ENCODE results near the gene BBS9. TPM values are rescaled to one million over a fixed set of nuclear protein-coding genes. Genes with fewer than 3 reads are reported as not detected.

Gene BBS9
- total and polyA plus RNA-seq, 2 of the 4 experiments (the other 2 are of a cell fraction): 7.9 to 9.5 TPM

GRCh38 chr7:33458581-33458980 is 329.2 kb downstream of the BBS9 start:
- Histone ChIP-seq H3K9me1 (ENCODE audit: insufficient read depth, low read length) (no peaks in the 10 kb centered on the region), H3K23ac (ENCODE audit: low read depth, low read length) (no peak overlapping the region), H3K18ac (ENCODE audit: low read depth, low read length) (no peak overlapping the region), H3K36me3 (ENCODE audit: control insufficient read depth, insufficient read depth, low read length) (no peaks in the 10 kb centered on the region), H3K4me3 (ENCODE audit: insufficient read depth, low read depth, low read length) (no peak overlapping the region), H2BK120ac (ENCODE audit: low read depth, low read length) (no peak overlapping the region), H3K9me3 (ENCODE audit: control insufficient read depth, insufficient read depth, low read length) (no peaks in the 10 kb centered on the region), H3K4me2 (ENCODE audit: low read depth, low read length) (no peak overlapping the region), H2BK20ac (ENCODE audit: low read depth, low read length) (no peak overlapping the region), H3K4ac (ENCODE audit: low read depth, low read length) (no peak overlapping the region), H4K5ac (ENCODE audit: low read depth, low read length) (no peak overlapping the region), H3K4me1 (ENCODE audit: control insufficient read depth, insufficient read depth, low read length) (no peaks in the 10 kb centered on the region), H2BK5ac (ENCODE audit: low read depth, low read length, poor library complexity, severe bottlenecking) (no peak overlapping the region), H3K14ac (replicated peaks; ENCODE audit: low read depth, low read length) (no peak overlapping the region), H4K91ac (ENCODE audit: insufficient read depth, low read depth, low read length) (no peak overlapping the region), H3K79me1 (ENCODE audit: low read depth in 1 of 2, low read length in 2 of 2) (no peaks in the 10 kb centered on the region), H3K9ac (ENCODE audit: low read depth, low read length) (no peak overlapping the region), H3K27me3 (ENCODE audit: control insufficient read depth, insufficient read depth, low read length) (no peaks in the 10 kb centered on the region), H4K8ac (ENCODE audit: low read depth in 2 of 2, low read length in 2 of 2) (no peak overlapping the region), H2AK5ac (ENCODE audit: low read depth, low read length) (no peak overlapping the region), H3K56ac (ENCODE audit: extremely low read depth, insufficient read depth, low read length) (no peak overlapping the region), H4K20me1 (ENCODE audit: insufficient read depth, low read length) (no peaks in the 10 kb centered on the region), H2AFZ (replicated peaks; ENCODE audit: low read length, poor library complexity) (no peak overlapping the region), H2AK9ac (replicated peaks; ENCODE audit: low read depth, low read length, poor library complexity) (no peak overlapping the region), H2BK15ac (ENCODE audit: low read depth, low read length) (no peak overlapping the region), H3K27ac (ENCODE audit: insufficient read depth, low read length) (no peak overlapping the region)
- DNase-seq: no peak
- WGBS, 2 experiments (ENCODE audit: extremely low coverage in 2 of 2, insufficient read length in 1 of 2): no CpG with 5 or more reads among the region's 1 CpG
- ChIA-PET CTCF (interaction anchor here (0.6 to 1.5 kb wide), 7 partner anchors 12 to 474 kb away, joined by 3 to 12 read pairs (median 3); no protein-coding TSS in a partner anchor), POLR2A (ENCODE audit: unreplicated experiment) (no interaction called here)
- intact Hi-C loops (cut with micrococcal nuclease): loop anchor here (2.0 to 10.0 kb wide), 2 partner anchors 216 to 296 kb away; no protein-coding TSS in a partner anchor
- dilution Hi-C loops (cut with HindIII; ENCODE audit: low sequenced_read_pairs, unreplicated experiment): no loop called here
- ATAC-seq (ENCODE audit: low read depth): no peak
- TF ChIP-seq CTCF (conservative IDR thresholded peaks at IDR 0.05; ENCODE audit: low read depth, low read length) (no peak), CEBPB (IDR thresholded peaks at IDR 0.05; ENCODE audit: low read depth, low read length) (no peak)
- in situ Hi-C loops (cut with MboI; ENCODE audit: low sequenced_read_pairs): no loop called here
- no TSS peak for BruUV-seq (replicated peaks)
